ENCODE measurements around the gene NME7.

GRCh38 chr1:169347688-169348382 is 19.8 kb downstream of the NME7 start:
- TF ChIP-seq SRF (IDR thresholded peaks at IDR 0.05; ENCODE audit: low read depth) (no peak), SP1 (IDR thresholded peaks at IDR 0.05; ENCODE audit: low read depth) (no peak), POLR2A (IDR thresholded peaks at IDR 0.05; ENCODE audit: borderline replicate concordance, extremely low read depth, insufficient read depth, insufficient read length) (no peak), CTCF (IDR thresholded peaks at IDR 0.05 in 2 of 3, conservative IDR thresholded peaks at IDR 0.05 in 1 of 3; ENCODE audit: borderline replicate concordance in 1 of 3, insufficient read depth in 1 of 3, low read depth in 2 of 3, low read length in 2 of 3) (no peak), YY1 (IDR thresholded peaks at IDR 0.05; ENCODE audit: extremely low read depth, insufficient replicate concordance, low read depth, low read length) (no peak), CEBPB (IDR thresholded peaks at IDR 0.05; ENCODE audit: low read depth) (no peak), EZH2 (IDR thresholded peaks at IDR 0.05) (no peak)
